Common myeloid progenitor, CD34-positive (primary cell): Measurements from ENCODE around the gene CTSD.

Experiments used
- CTCF ChIA-PET: fragments of 350-600 bp; sonication (Branson Sonifier 250); formaldehyde crosslinking; loops from one replicate; lab custom pipeline; 2021; ENCODE audit warnings: antibody characterized with exemption; lab: Charles Lee
- POLR2A ChIA-PET: fragments of 350-600 bp; sonication (Branson Sonifier 250); formaldehyde crosslinking; loops from one replicate; lab custom pipeline; 2021; ENCODE audit warnings: antibody characterized with exemption; lab: Charles Lee
- DNase-seq, 3 donors: peaks; one replicate each; pipeline versions ENCODE4 v3.0.0 to v3.0.0-alpha.2; 2013
- H3K27ac ChIP-seq, 2 experiments: 1 replicate in 1 of 2; 2 replicates in 1 of 2; pipeline ENCODE4 v1.7.0; 2013; ENCODE audit warnings: inconsistent platforms in 2 of 2, low read length in 2 of 2, mild to moderate bottlenecking in 2 of 2, low read depth in 1 of 2, moderate library complexity in 1 of 2; ENCODE audit not compliant: severe bottlenecking in 2 of 2, insufficient read depth in 1 of 2, poor library complexity in 1 of 2
- H3K27me3 ChIP-seq, 5 experiments: replicated peaks in 2 of 5; 1 replicate in 3 of 5; 2 replicates in 2 of 5; pipeline versions ENCODE4 v1.6.1 to v1.7.0; 2013; ENCODE audit warnings: low read length in 4 of 5, mild to moderate bottlenecking in 2 of 5, moderate library complexity in 2 of 5, inconsistent platforms in 1 of 5; ENCODE audit not compliant: insufficient read depth in 5 of 5, control insufficient read depth in 4 of 5
- H3K36me3 ChIP-seq, 4 experiments: 1 replicate in 2 of 4; 2 replicates in 2 of 4; pipeline versions ENCODE4 v1.6.1 to v1.7.0; 2013; ENCODE audit warnings: low read length in 3 of 4, control low read depth in 1 of 4, mild to moderate bottlenecking in 1 of 4; ENCODE audit not compliant: control insufficient read depth in 4 of 4, insufficient read depth in 4 of 4
- H3K4me1 ChIP-seq, 4 experiments: 1 replicate in 3 of 4; 2 replicates in 1 of 4; pipeline versions ENCODE4 v1.6.1 to v1.7.1; 2013; ENCODE audit warnings: low read length in 3 of 4, mild to moderate bottlenecking in 3 of 4, control low read depth in 1 of 4, inconsistent platforms in 1 of 4, moderate library complexity in 1 of 4; ENCODE audit not compliant: control insufficient read depth in 4 of 4, insufficient read depth in 4 of 4; ENCODE audit errors: control extremely low read depth in 1 of 4
- H3K4me3 ChIP-seq, 7 experiments: 1 replicate in 4 of 7; 2 replicates in 3 of 7; pipeline versions ENCODE4 v1.5.1 to v1.7.0; 2013; ENCODE audit warnings: mild to moderate bottlenecking in 7 of 7, low read length in 6 of 7, moderate library complexity in 6 of 7, inconsistent platforms in 2 of 7, low read depth in 2 of 7, control low read depth in 1 of 7; ENCODE audit not compliant: insufficient read depth in 4 of 7, control insufficient read depth in 1 of 7; ENCODE audit errors: extremely low read depth in 1 of 7
- H3K9me3 ChIP-seq, 5 experiments: 1 replicate in 4 of 5; 2 replicates in 1 of 5; pipeline versions ENCODE4 v1.6.1 to v1.7.1; 2013; ENCODE audit warnings: low read length in 4 of 5, mild to moderate bottlenecking in 2 of 5, inconsistent platforms in 1 of 5, low read depth in 1 of 5, moderate library complexity in 1 of 5; ENCODE audit not compliant: control insufficient read depth in 4 of 5, insufficient read depth in 2 of 5; ENCODE audit errors: control extremely low read depth in 1 of 5
- WGBS: methylation state at CpG from one replicate; pipeline ENCODE4 v1.1.5; 2013; ENCODE audit not compliant: insufficient coverage; 5-methylcytosine and 5-hydroxymethylcytosine counted together

The CTSD gene

DNA sequence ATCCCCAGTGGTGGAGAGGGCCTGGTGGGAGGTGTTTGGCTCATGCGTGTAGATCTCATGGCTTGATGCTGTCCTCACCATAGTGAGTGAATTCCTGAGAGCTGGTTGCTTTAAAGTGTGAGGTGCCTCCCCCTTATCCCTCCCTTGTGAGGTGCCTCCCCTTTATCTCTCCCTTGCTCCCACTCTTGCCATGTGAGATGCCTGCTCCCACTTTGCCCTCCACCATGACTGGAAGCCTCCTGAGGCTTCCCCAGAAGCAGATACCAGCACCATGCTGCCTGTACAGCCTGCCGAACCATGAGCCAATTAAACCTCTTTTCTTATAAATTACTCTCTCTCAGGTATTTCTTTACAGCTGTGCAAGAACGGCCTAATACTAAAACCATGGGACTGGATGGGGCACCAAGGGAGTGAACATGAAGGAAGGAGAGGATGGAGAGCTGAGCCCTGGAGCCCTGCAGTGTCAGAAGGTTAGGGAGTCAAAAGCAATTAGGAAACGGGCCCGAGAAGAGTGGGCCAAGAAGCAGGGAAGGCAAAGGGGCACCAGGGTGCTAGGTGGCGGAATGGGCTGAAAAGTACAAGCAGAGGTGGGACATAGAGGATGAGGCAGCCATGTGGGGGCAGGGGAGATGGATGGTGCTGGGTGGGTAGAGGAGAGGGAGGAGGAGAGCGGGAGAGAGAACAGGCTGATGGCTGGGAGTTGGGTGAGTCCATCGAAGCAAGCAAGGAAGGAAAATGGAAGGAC lies 22.8 kb downstream of the CTSD start:
- Histone ChIP-seq H3K27ac (no peak overlapping the region), H3K36me3 (no peaks in the 10 kb centered on the region), H3K9me3 (peaks cover 0 to 19% (median 13%) of the 10 kb centered on the region in 5 experiments), H3K27me3 (peaks cover 0 to 19% (median 5%) of the 10 kb centered on the region in 5 experiments), H3K4me1 (no peaks in the 10 kb centered on the region), H3K4me3 (no peak overlapping the region)
- ChIA-PET POLR2A (no interaction called here), CTCF (no interaction called here)
- no peak for DNase-seq
- 94% methylated on average over 5 of the region's 8 CpGs for WGBS

DNA sequence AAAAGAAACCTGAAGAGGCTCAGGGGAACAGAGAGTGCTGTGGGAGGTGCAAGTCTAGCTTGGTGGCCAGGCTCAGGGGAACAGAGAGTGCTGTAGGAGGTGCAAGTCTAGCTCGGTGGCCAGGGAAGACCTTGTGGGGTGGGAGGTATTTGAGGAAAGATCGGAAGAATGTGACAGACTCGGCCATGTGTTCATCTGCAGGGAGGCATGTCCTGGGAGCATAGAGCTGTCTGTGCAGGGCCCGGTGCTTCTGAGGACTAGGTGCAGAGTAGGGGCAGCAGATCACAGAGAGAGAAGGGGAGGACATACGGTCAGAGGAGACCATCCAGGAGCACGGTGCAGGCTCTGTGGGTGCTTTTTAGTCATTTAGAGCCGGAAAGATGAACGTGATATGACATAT lies 24.2 kb downstream of the CTSD start:
- ChIA-PET CTCF (interaction anchor here (0.6 to 0.7 kb wide), 2 partner anchors 150 to 204 kb away, joined by 3 to 5 read pairs; no protein-coding TSS in a partner anchor), POLR2A (no interaction called here)
- no peak overlapping the region for H3K27ac ChIP-seq
- DNase-seq = no peak
- H3K9me3 ChIP-seq = peaks cover 0 to 19% (median 13%) of the 10 kb centered on the region in 5 experiments
- no peaks in the 10 kb centered on the region for H3K36me3 ChIP-seq
- no peak overlapping the region for H3K4me3 ChIP-seq
- 90% methylated on average over 7 of the region's 8 CpGs for WGBS
- peaks cover 0 to 6% (median 4%) of the 10 kb centered on the region in 4 experiments for H3K4me1 ChIP-seq
- H3K27me3 ChIP-seq = peaks cover 0 to 19% (median 5%) of the 10 kb centered on the region in 5 experiments

DNA sequence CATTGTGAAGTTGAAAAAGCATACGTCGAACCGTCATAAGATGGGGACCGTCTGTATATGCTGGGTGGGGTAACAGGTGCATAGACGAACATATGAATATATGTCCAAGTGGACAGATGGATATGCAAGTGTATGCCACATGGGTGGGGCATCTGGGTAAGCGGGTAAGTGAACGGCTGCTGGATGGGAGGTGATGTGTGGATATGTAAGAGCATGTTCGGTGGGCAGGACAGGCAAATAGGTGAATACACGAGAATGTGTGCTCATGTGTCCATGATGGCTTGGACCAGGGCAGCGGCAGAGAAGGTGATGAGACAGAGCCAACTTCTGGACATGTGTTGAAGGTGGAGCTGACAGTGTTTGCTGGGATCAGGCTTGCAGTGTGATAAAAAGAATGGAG lies 25.3 kb downstream of the CTSD start:
- no peak for DNase-seq
- H3K4me1 ChIP-seq = peaks cover 0 to 18% (median 16%) of the 10 kb centered on the region in 4 experiments
- peaks cover 0 to 19% (median 5%) of the 10 kb centered on the region in 5 experiments for H3K27me3 ChIP-seq
- no peak overlapping the region for H3K4me3 ChIP-seq
- 90% methylated on average over 10 of the region's 10 CpGs for WGBS
- ChIA-PET CTCF (interaction anchor here (1.0 to 1.5 kb wide), 3 partner anchors 13 to 44 kb away, joined by 3 to 5 read pairs (median 4); no protein-coding TSS in a partner anchor), POLR2A (no interaction called here)
- peaks cover 0 to 19% (median 13%) of the 10 kb centered on the region in 5 experiments for H3K9me3 ChIP-seq
- no peaks in the 10 kb centered on the region for H3K36me3 ChIP-seq
- no peak overlapping the region for H3K27ac ChIP-seq

DNA sequence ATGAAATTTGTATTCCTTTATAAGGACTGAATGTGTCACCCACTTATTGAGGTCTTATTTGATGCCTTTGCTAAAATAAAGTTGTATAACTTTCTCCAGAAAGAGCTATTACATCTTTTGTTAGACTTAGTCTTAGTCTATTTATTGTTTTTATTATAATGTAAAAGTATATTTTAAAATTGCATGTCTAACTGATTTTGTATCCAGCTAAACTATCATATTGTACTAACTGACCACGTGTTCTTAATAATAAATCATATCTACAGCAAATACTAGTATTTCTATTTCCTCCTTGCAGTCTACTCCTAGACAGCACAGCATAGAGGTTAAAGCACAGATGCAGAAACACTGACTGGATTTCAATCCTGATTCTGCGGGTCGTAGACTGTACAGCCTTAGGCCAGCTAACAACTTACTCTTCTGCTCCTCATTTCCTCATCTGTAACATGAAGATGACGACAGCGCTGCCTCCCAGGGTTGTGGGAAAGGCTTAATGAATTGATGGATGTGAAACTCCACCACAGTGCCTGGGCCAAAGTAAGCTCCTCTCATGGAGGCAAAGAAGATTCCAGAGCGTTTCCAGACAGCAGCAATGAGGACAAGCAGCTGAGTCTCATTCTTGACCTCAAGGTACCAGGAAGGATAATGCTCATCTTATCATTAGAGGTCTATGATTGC lies 26.5 kb downstream of the CTSD start:
- POLR2A ChIA-PET = no interaction called here
- no peak overlapping the region for H3K27ac ChIP-seq
- H3K27me3 ChIP-seq = peaks cover 0 to 22% (median 5%) of the 10 kb centered on the region in 5 experiments
- H3K4me3 ChIP-seq = no peak overlapping the region
- CTCF ChIA-PET = interaction anchor here (0.9 to 2.7 kb wide), 9 partner anchors 12 to 96 kb away, joined by 3 to 8 read pairs (median 4); no protein-coding TSS in a partner anchor
- peaks cover 0 to 20% (median 18%) of the 10 kb centered on the region in 4 experiments for H3K4me1 ChIP-seq
- H3K36me3 ChIP-seq = no peaks in the 10 kb centered on the region
- WGBS = 87% methylated on average over 6 of the region's 6 CpGs
- H3K9me3 ChIP-seq = peaks cover 0 to 19% (median 13%) of the 10 kb centered on the region in 5 experiments
- no peak for DNase-seq

DNA sequence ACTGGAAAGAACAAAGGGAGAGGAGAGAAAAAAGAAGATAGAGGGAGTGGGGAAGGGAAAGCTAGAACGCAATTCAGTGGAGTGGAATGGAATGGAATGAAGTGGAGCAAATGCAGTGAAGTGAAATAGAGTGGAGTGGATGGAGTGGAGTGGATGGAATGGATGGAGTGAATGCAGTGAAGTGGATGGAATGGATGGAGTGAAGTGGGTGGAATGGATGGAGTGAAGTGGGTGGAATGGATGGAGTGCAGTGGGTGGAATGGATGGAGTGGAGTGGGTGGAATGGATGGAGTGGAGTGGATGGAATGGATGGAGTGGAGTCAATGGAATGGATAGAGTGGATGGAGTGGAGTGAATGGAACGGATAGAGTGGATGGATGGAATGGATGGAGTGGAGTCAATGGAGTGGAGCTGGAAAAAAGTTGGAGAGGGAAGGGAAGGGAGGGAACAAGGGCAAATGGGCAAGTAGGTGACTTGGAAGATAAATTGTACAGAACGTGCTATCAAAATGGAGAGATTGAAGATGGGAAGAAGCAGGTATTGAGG lies 27.2 kb downstream of the CTSD start:
- peaks cover 0 to 22% (median 5%) of the 10 kb centered on the region in 5 experiments for H3K27me3 ChIP-seq
- ChIA-PET POLR2A (no interaction called here), CTCF (interaction anchor here (0.9 to 2.7 kb wide), 4 partner anchors 19 to 97 kb away, joined by 3 to 8 read pairs (median 4); no protein-coding TSS in a partner anchor)

DNA sequence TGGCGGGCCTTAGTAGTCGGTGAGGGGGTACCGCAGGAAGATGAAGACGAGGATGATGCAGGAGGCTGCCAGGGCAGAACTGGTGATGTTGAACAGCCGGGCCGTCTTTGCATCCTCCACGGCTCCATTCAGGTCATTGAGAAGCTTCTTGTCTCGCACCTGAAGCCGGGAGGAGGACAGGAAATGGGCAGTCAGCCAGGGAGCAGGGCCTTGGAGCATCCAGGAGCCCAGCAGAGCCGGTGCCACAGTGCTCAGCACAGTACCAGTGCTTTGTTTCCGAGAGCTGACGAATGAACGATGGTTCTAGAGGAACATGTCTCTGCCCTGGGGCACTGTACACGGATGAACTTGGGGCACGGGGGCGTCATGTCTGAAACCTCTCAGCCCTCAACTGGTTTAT lies 28.5 kb downstream of the CTSD start:
- Histone ChIP-seq H3K27ac (no peak overlapping the region), H3K4me1 (peaks cover 0 to 27% (median 22%) of the 10 kb centered on the region in 4 experiments), H3K27me3 (peaks cover 0 to 22% (median 5%) of the 10 kb centered on the region in 5 experiments), H3K4me3 (no peak overlapping the region), H3K9me3 (peaks cover 0 to 19% (median 13%) of the 10 kb centered on the region in 5 experiments), H3K36me3 (no peaks in the 10 kb centered on the region)
- POLR2A ChIA-PET = no interaction called here
- CTCF ChIA-PET = interaction anchor here (0.9 to 2.7 kb wide), 6 partner anchors 16 to 82 kb away, joined by 3 to 8 read pairs (median 3); no protein-coding TSS in a partner anchor
- no peak for DNase-seq
- WGBS = 100% methylated on average over 14 of the region's 16 CpGs

More for the DNA sequence above, 27.2 kb downstream of the CTSD start:
- H3K4me1 ChIP-seq = peaks cover 0 to 20% (median 18%) of the 10 kb centered on the region in 4 experiments
- H3K9me3 ChIP-seq = peaks cover 0 to 19% (median 13%) of the 10 kb centered on the region in 5 experiments
- 100% methylated on average over 2 of the region's 3 CpGs for WGBS
- no peak overlapping the region for H3K4me3 ChIP-seq
- H3K36me3 ChIP-seq = no peaks in the 10 kb centered on the region
- no peak for DNase-seq
- no peak overlapping the region for H3K27ac ChIP-seq
